GM13977 (cell line): ENCODE measurements around the gene GCSH.

Experiments used
- DNase-seq: peaks from one replicate; pipeline ENCODE4 v3.0.0; 2012; ENCODE audit warnings: low spot score
- in situ Hi-C: fragments of 300-500 bp; cut with MboI; formaldehyde crosslinking; loops from one replicate; pipeline ENCODE4 v1.12.0; 2022; ENCODE audit warnings: low sequenced_read_pairs, low pct_unique_long_range_greater_than_20kb, mixed read lengths, inconsistent platforms; ENCODE audit not compliant: unreplicated experiment
- TF ChIP-seq, protein P1 (sequence below): IDR thresholded peaks from 2 replicates; pipeline ENCODE4 v1.5.1; 2012; ENCODE audit warnings: mild to moderate bottlenecking, control low read depth; ENCODE audit not compliant: insufficient read depth; ENCODE audit errors: extremely low read depth, missing control alignments

Gene GCSH

GRCh38 chr16:81060576-81061306 lies 35.5 kb downstream of the GCSH start:
- no peak for DNase-seq
- TF ChIP-seq, protein P1, sequence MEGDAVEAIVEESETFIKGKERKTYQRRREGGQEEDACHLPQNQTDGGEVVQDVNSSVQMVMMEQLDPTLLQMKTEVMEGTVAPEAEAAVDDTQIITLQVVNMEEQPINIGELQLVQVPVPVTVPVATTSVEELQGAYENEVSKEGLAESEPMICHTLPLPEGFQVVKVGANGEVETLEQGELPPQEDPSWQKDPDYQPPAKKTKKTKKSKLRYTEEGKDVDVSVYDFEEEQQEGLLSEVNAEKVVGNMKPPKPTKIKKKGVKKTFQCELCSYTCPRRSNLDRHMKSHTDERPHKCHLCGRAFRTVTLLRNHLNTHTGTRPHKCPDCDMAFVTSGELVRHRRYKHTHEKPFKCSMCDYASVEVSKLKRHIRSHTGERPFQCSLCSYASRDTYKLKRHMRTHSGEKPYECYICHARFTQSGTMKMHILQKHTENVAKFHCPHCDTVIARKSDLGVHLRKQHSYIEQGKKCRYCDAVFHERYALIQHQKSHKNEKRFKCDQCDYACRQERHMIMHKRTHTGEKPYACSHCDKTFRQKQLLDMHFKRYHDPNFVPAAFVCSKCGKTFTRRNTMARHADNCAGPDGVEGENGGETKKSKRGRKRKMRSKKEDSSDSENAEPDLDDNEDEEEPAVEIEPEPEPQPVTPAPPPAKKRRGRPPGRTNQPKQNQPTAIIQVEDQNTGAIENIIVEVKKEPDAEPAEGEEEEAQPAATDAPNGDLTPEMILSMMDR: no peak
- in situ Hi-C loops: no loop called here

- TF ChIP-seq, protein P1: no peak
- DNase-seq: no peak
- in situ Hi-C loops: no loop called here
These were observed 42.4 kb downstream of the GCSH start for GRCh38 chr16:81053761-81054160.

DNA sequence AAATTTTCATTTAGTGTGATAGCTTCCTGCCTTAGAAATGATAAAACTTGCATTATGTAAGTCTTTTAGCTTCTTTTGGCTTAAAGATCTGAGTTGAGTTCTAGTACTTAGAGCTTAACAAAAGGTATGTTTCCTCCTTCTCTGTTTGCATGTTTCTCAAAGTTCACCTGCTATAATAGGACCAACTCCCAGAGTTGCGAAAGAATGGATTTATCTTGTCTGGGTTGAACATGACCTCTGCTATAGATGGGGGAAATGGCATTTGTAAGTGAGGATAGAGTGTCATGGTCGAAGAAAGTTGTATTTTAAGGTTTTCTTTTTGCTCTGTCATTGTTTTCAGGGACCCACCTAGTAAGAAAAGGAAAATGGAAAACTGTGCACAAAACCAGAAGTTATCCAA lies 53.4 kb downstream of the GCSH start:
- in situ Hi-C loops: no loop called here

GRCh38 chr16:81041696-81042095 lies 54.5 kb downstream of the GCSH start:
- in situ Hi-C loops: no loop called here
- TF ChIP-seq, protein P1: no peak
- no peak for DNase-seq

More for the DNA sequence above, 53.4 kb downstream of the GCSH start:
- DNase-seq: no peak
- TF ChIP-seq, protein P1: no peak

GRCh38 chr16:81040842-81041241 lies 55.4 kb downstream of the GCSH start:
- DNase-seq: no peak
- in situ Hi-C loops: no loop called here
- TF ChIP-seq, protein P1: no peak

DNA sequence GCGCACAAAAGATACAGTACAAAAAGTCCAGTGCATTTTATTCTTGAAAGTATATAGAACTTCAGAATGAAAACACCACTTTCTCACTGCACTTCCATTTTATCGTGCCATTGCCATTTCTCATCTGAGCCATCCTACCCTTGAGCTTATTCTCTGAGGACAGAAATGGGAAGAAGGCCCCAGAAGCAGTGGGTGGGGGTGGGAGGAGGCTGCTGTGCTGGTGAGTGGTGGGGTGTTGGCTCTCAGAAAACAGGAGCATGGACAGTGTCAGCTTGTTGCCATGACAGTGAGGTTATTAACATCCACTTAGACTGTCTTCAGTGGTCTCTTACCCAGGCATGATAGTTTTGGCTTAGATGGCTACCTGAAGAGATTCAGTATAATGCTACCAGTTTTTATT lies 56.1 kb downstream of the GCSH start:
- no peak for DNase-seq
- TF ChIP-seq, protein P1: no peak
- in situ Hi-C loops: no loop called here
